Measurements from ENCODE around the gene PTPN1. TPM values are rescaled to one million over a fixed set of nuclear protein-coding genes. Genes with fewer than 3 reads are reported as not detected.

PTPN1 gene
- total and polyA plus RNA-seq, 2 donors (not counting 3 experiments of a cell fraction or from before 2014, with no cell fraction given), result 41.1 to 64.3 TPM

- CTCF ChIA-PET, result no interaction called here
- TF ChIP-seq GATA2 (IDR thresholded peaks at IDR 0.05; ENCODE audit: insufficient read depth, insufficient read length, low read depth, low read length) (no peak), EZH2 (IDR thresholded peaks at IDR 0.05; ENCODE audit: borderline replicate concordance, low read depth, low read length, severe bottlenecking) (no peak), MYC (IDR thresholded peaks at IDR 0.05; ENCODE audit: low read depth, low read length) (no peak), FOS (IDR thresholded peaks at IDR 0.05; ENCODE audit: borderline replicate concordance, insufficient read depth, low read length) (no peak), MAX (IDR thresholded peaks at IDR 0.05; ENCODE audit: insufficient read depth, insufficient read length) (no peak)
- TF ChIP-seq, protein P1, sequence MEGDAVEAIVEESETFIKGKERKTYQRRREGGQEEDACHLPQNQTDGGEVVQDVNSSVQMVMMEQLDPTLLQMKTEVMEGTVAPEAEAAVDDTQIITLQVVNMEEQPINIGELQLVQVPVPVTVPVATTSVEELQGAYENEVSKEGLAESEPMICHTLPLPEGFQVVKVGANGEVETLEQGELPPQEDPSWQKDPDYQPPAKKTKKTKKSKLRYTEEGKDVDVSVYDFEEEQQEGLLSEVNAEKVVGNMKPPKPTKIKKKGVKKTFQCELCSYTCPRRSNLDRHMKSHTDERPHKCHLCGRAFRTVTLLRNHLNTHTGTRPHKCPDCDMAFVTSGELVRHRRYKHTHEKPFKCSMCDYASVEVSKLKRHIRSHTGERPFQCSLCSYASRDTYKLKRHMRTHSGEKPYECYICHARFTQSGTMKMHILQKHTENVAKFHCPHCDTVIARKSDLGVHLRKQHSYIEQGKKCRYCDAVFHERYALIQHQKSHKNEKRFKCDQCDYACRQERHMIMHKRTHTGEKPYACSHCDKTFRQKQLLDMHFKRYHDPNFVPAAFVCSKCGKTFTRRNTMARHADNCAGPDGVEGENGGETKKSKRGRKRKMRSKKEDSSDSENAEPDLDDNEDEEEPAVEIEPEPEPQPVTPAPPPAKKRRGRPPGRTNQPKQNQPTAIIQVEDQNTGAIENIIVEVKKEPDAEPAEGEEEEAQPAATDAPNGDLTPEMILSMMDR (IDR thresholded peaks at IDR 0.05; ENCODE audit: extremely low read depth in 1 of 2, insufficient read depth in 1 of 2, low read depth in 1 of 2, low read length in 2 of 2), result no peak
- dilution Hi-C loops (cut with MboI; ENCODE audit: extremely low pct_ligation_motif_present, low sequenced_read_pairs), result no loop called here
Measured at GRCh38 chr20:50602432-50603088, 92.4 kb downstream of the PTPN1 start.

More at GRCh38 chr20:50602432-50603088, 92.4 kb downstream of the PTPN1 start:
- intact Hi-C loops (cut with micrococcal nuclease), result no loop called here
- Histone ChIP-seq H3K27ac (ENCODE audit: insufficient read depth, low read depth, low read length) (no peak overlapping the region), H3K36me3 (ENCODE audit: control insufficient read depth in 2 of 2, extremely low read depth in 1 of 2, insufficient read depth in 2 of 2, low read length in 2 of 2) (no peaks in the 10 kb centered on the region), H3K9me1 (replicated peaks; ENCODE audit: control insufficient read depth, extremely low read depth, insufficient read depth, low read length) (no peaks in the 10 kb centered on the region), H2AFZ (ENCODE audit: low read depth, low read length) (no peak overlapping the region), H3K9me3 (replicated peaks; ENCODE audit: control insufficient read depth, insufficient read depth, low read length) (no peaks in the 10 kb centered on the region), H3K27me3 (ENCODE audit: control insufficient read depth in 2 of 2, insufficient read depth in 2 of 2, low read length in 2 of 2) (no peaks in the 10 kb centered on the region), H3K9ac (replicated peaks; ENCODE audit: extremely low read depth, insufficient read depth, low read length) (no peak overlapping the region), H4K20me1 (replicated peaks; ENCODE audit: control insufficient read depth, extremely low read depth, insufficient read depth, low read length) (no peaks in the 10 kb centered on the region), H3K4me1 (ENCODE audit: control insufficient read depth, extremely low read depth, insufficient read depth, low read length) (no peaks in the 10 kb centered on the region), H3K4me2 (ENCODE audit: insufficient read depth, low read length) (no peak overlapping the region), H3K4me3 (replicated peaks in 1 of 3; ENCODE audit: insufficient read depth in 1 of 3, low read depth in 1 of 3, low read length in 3 of 3) (no peak overlapping the region), H3K79me2 (ENCODE audit: control insufficient read depth, insufficient read depth, low read length) (no peaks in the 10 kb centered on the region)
- POLR2A ChIA-PET, result no interaction called here
- no peak for DNase-seq (ENCODE audit: low read depth, low spot score)
- no peak for FAIRE-seq
- BruUV-seq (replicated peaks), result no TSS peak

Measured in endothelial cell of umbilical vein (primary cell).